GM10266 (cell line): ENCODE measurements around the gene SKAP2.
"Not testable (repeated sequence)": the region's sequence is repeated elsewhere in the genome, so short reads cannot be mapped to it uniquely, and the experiment has no call there.

ENCODE experiments used
- DNase-seq: peaks from one replicate; pipeline ENCODE4 v3.0.0; 2012; ENCODE audit errors: extremely low spot score
- TF ChIP-seq, protein P1 (sequence below): IDR thresholded peaks from 2 replicates; pipeline ENCODE4 v1.5.1; 2012; ENCODE audit warnings: mild to moderate bottlenecking, low read depth; ENCODE audit not compliant: control insufficient read depth, insufficient read depth; ENCODE audit errors: missing control alignments

Gene SKAP2

DNA sequence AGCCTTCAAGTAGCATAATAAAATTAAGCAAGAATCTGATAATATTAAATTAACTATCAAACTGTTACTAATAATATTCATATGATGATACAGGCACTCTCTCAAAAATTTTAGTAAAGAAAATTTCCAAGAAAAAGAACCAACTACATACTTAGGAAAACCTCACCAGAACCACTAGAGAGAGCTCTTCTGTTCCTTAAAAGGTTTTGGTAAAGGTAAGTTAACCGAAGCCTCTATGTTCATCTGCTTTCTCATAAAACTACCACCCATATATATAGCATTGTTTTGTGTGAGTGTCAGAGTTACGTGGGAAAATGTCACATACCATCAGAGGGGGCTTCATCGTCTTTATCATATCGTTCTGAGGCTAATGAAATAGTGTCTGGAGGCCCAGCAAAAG lies 20.7 kb downstream of the SKAP2 start:
- TF ChIP-seq, protein P1, sequence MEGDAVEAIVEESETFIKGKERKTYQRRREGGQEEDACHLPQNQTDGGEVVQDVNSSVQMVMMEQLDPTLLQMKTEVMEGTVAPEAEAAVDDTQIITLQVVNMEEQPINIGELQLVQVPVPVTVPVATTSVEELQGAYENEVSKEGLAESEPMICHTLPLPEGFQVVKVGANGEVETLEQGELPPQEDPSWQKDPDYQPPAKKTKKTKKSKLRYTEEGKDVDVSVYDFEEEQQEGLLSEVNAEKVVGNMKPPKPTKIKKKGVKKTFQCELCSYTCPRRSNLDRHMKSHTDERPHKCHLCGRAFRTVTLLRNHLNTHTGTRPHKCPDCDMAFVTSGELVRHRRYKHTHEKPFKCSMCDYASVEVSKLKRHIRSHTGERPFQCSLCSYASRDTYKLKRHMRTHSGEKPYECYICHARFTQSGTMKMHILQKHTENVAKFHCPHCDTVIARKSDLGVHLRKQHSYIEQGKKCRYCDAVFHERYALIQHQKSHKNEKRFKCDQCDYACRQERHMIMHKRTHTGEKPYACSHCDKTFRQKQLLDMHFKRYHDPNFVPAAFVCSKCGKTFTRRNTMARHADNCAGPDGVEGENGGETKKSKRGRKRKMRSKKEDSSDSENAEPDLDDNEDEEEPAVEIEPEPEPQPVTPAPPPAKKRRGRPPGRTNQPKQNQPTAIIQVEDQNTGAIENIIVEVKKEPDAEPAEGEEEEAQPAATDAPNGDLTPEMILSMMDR = no peak
- DNase-seq = no peak

DNA sequence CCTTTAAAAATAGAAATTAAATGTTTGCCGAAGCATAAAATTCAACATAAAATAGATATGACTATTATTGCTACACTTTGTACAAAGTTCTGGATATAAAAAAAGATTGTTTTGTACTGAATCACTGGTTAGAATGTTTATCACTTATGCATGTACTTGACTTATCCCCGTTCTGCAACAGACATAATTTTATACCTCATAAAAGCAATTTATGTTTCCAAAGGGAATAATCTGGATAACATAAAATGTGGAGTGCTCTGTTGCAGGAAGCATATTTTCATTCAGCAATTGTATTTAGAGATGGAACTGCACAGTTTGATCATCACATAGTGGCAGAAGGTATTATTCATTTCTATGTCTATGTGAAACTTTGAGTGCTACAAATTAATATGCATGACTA lies 21.5 kb downstream of the SKAP2 start:
- TF ChIP-seq, protein P1 = no peak
- DNase-seq = no peak

DNA sequence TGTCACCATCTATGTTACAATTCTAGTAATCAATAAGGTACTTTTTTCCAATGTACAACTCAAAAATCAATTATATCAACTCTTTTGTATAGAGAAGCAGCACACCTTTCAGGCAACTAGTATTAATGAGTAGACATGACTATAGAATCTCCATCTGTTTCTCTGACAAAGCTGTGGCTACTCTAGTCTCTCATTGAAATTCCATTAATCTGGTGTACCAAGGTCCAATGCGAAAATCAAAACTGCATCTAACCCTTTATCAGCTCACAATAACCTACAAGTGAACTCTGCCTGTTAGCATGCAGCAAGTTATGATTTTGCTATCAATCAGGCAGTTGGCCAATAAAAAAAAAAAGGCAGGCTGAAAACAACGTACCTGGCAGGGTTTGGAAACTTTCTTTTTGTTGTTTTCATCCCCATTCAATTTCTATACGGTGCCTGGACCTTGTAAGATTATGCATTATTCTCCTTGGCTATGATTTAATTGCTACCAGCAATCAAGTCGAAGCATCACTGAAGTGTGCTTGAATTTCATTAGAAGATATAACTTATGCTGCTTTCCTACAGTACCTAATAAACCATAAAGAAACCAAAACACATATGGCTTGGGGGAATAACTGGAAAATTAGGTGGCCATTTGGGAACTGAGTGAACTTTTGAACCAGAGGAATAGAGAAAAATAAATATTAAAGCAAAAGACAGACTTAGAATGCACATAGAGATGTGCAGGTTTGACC lies 23.2 kb downstream of the SKAP2 start:
- DNase-seq = no peak
- TF ChIP-seq, protein P1 = no peak

DNA sequence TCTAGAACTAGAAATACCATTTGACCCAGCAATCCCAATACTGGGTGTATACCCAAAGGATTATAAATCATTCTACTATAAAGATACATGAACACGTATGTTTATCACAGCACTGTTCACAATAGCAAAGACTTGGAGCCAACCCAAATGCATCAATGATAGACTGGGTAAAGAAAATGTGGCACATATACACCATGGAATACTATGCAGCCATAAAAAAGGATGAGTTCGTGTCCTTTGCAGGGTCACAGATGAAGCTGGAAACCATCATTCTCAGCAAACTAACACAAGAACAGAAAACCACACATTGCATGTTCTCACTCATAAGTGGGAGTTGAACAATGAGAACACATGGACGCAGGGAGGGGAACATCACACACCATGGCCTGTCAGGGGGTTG lies 27.6 kb downstream of the SKAP2 start:
- not testable (repeated sequence) for DNase-seq

DNA sequence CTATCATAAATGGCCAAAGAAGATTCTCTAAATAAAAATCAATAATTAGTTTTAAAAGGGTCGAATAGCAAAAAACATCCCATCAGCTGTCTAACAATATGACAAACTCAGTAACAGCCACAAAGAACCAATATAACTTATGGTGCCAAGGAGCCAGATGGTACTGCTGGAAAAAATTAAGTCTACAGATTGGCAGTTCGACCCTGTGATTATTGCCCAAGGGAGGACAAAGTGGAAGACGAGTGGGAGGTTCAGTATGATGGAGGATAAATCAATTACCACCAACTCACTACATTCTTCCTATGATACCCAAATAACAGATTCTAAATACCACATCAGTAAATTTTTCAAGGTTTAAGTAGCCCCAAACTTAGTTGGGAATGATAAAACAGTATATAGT lies 49.0 kb downstream of the SKAP2 start:
- DNase-seq = no peak

DNA sequence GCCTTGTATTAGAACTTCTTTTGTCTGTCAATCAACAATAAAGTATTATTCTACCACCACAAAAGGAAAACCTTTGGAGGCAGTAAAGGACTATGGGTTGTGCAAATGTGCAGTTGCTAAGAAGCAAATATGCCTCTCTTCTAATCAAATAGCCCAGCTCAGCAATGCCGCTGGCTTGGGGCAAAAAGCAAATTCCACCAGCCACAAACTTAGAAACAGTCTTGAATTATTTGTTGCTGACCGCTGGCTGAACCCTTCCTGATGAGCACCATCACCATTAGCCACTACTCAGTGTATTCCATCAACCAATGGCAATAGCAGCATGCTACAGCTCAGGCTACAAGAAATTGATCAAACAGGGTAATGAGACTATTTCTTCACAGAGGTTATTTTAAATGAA lies 51.0 kb downstream of the SKAP2 start:
- TF ChIP-seq, protein P1 = no peak
- no peak for DNase-seq

More for the DNA sequence above, 49.0 kb downstream of the SKAP2 start:
- TF ChIP-seq, protein P1 = no peak

DNA sequence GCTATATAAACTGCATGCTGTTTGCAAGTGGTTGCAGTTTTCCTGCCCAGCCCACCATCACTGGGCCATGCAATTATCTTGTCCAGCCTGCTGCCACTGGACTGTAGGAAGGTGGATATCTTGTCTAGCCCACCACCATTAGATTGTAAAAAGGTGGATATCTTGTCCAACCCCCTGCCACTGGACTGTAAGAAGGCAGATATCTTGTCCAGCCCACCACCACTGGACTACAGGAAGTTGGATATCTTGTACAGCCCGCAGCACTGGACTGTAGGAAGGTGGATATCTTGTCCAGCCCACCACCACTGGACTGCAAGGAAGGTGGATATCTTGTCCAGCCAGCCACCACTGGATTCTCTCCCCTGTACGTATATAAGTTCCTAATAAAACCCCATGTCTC lies 69.8 kb downstream of the SKAP2 start:
- no peak for DNase-seq
- TF ChIP-seq, protein P1 = no peak

DNA sequence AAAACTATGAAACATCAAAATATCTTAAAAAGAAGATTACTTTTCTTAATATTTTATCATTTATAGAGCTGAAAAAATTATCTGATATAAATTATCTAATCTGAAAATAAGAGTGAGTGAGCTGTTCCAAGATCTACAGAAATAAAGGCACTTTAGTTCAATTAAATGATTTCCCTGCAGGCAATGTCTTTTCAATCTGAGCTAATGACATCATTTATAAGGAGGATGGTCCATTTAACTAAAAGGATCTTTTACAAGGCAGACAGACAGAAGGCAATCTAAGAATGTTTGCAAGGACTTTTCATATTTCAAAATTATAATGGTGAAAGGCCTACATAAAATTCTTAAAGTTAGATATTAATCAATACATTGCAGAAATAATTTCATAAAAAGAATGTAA lies 71.8 kb downstream of the SKAP2 start:
- TF ChIP-seq, protein P1 = no peak

More for the DNA sequence above, 71.8 kb downstream of the SKAP2 start:
- no peak for DNase-seq
